Hepatocyte (in vitro differentiated cells): Measurements from ENCODE around the gene MSH5. TPM values are rescaled to one million over a fixed set of nuclear protein-coding genes. Genes with fewer than 3 reads are reported as not detected.

Experiments used
- DNase-seq: peaks from one replicate; pipeline ENCODE4 v3.0.0-alpha.2; 2016; ENCODE audit warnings: low spot score
- H2AFZ ChIP-seq: fragments of 200-600 bp; sonication (generic); 2 replicates; pipeline ENCODE4 v1.6.0; 2016; ENCODE audit warnings: antibody characterized with exemption, mild to moderate bottlenecking
- H3K27ac ChIP-seq: fragments of 200-600 bp; sonication (generic); 2 replicates; pipeline ENCODE4 v1.5.1; 2016; ENCODE audit warnings: mild to moderate bottlenecking
- H3K27me3 ChIP-seq: fragments of 200-600 bp; sonication (generic); 2 replicates; pipeline ENCODE4 v1.6.1; 2016
- H3K36me3 ChIP-seq: fragments of 200-600 bp; sonication (generic); replicated peaks from 2 replicates; pipeline ENCODE4 v1.5.1; 2016; ENCODE audit warnings: low read depth; ENCODE audit not compliant: insufficient read depth
- H3K4me1 ChIP-seq: fragments of 200-600 bp; sonication (generic); 2 replicates; pipeline ENCODE4 v1.5.1; 2016; ENCODE audit warnings: mild to moderate bottlenecking, moderate library complexity; ENCODE audit not compliant: insufficient read depth
- H3K4me2 ChIP-seq: fragments of 200-600 bp; sonication (generic); 2 replicates; pipeline ENCODE4 v1.6.0; 2016
- H3K4me3 ChIP-seq: fragments of 200-600 bp; sonication (generic); 2 replicates; pipeline ENCODE4 v1.5.1; 2016; ENCODE audit warnings: mild to moderate bottlenecking
- H3K79me2 ChIP-seq: fragments of 200-600 bp; sonication (generic); 2 replicates; pipeline ENCODE4 v1.6.0; 2017; ENCODE audit warnings: mild to moderate bottlenecking
- H3K9me2 ChIP-seq: fragments of 200-600 bp; sonication (generic); replicated peaks from 2 replicates; pipeline ENCODE4 v1.6.0; 2017; ENCODE audit warnings: mild to moderate bottlenecking; ENCODE audit not compliant: insufficient read depth
- H3K9me3 ChIP-seq: fragments of 200-600 bp; sonication (generic); 2 replicates; pipeline ENCODE4 v1.5.1; 2016; ENCODE audit warnings: low read depth, mild to moderate bottlenecking
- H4K20me1 ChIP-seq: fragments of 200-600 bp; sonication (generic); 2 replicates; pipeline ENCODE4 v1.6.0; 2016; ENCODE audit warnings: mild to moderate bottlenecking; ENCODE audit not compliant: insufficient read depth, poor library complexity, severe bottlenecking
- CTCF ChIP-seq: fragments of 200-600 bp; sonication (generic); IDR thresholded peaks from 2 replicates; pipeline ENCODE4 v1.5.1; 2016; ENCODE audit warnings: antibody characterized with exemption, mild to moderate bottlenecking; ENCODE audit not compliant: poor library complexity
- EZH2 ChIP-seq: fragments of 200-600 bp; sonication (generic); IDR thresholded peaks from 2 replicates; pipeline ENCODE4 v1.6.1; 2016; ENCODE audit warnings: antibody characterized with exemption, mild to moderate bottlenecking, borderline replicate concordance
- EZH2phosphoT487 ChIP-seq: fragments of 200-600 bp; sonication (generic); IDR thresholded peaks from one replicate; pipeline ENCODE4 v1.6.1; 2018; ENCODE audit warnings: antibody characterized with exemption, mild to moderate bottlenecking, low read depth, moderate library complexity; ENCODE audit not compliant: unreplicated experiment, severe bottlenecking
- WGBS: methylation state at CpG from one replicate; pipeline ENCODE4 v1.1.6; 2016; ENCODE audit warnings: low lambda C conversion rate; ENCODE audit errors: missing lambda C conversion rate; 5-methylcytosine and 5-hydroxymethylcytosine counted together
- polyA plus RNA-seq: library from polyadenylated mRNA; unstranded; fragments of >200 nt; fragmentation: Nextera tagmentation; extraction: Ambion mirVana; gene quantifications from 2 replicates; pipeline ENCODE4 v1.2.1, GENCODE V29; 2016
- total RNA-seq: library from RNA; depleted of rRNA; stranded (reverse); fragments of >200 nt; gene quantifications from 2 replicates; pipeline ENCODE4 v1.2.3, GENCODE V29; 2014

Gene MSH5
- total and polyA plus RNA-seq, 2 experiments from 2014 or later, result 4.9 to 6.4 TPM

GRCh38 chr6:31752739-31753319 lies 13.0 kb downstream of the MSH5 start:
- Histone ChIP-seq H3K36me3 (no peaks in the 10 kb centered on the region), H3K27ac (no peak overlapping the region), H3K27me3 (no peaks in the 10 kb centered on the region), H3K4me2 (no peak overlapping the region), H3K4me3 (no peak overlapping the region), H4K20me1 (no peaks in the 10 kb centered on the region), H3K9me2 (no peaks in the 10 kb centered on the region), H3K79me2 (no peaks in the 10 kb centered on the region), H3K9me3 (no peaks in the 10 kb centered on the region), H3K4me1 (no peaks in the 10 kb centered on the region), H2AFZ (no peak overlapping the region)
- no peak for TF ChIP-seq CTCF
- no peak for TF ChIP-seq EZH2phosphoT487
- no peak for TF ChIP-seq EZH2
- 80% methylated on average over 8 of the region's 8 CpGs for WGBS
- DNase-seq, result no peak

- DNase-seq, result no peak
- Histone ChIP-seq H3K9me3 (no peaks in the 10 kb centered on the region), H2AFZ (no peak overlapping the region), H3K36me3 (no peaks in the 10 kb centered on the region), H3K4me1 (no peaks in the 10 kb centered on the region), H3K4me3 (no peak overlapping the region), H3K4me2 (no peak overlapping the region), H3K27ac (no peak overlapping the region), H4K20me1 (no peaks in the 10 kb centered on the region), H3K27me3 (no peaks in the 10 kb centered on the region), H3K79me2 (no peaks in the 10 kb centered on the region), H3K9me2 (no peaks in the 10 kb centered on the region)
- WGBS, result 100% methylated on average over 2 of the region's 2 CpGs
- TF ChIP-seq EZH2phosphoT487, result no peak
- no peak for TF ChIP-seq EZH2
- no peak for TF ChIP-seq CTCF
Observed at GRCh38 chr6:31758281-31758680, 18.5 kb downstream of the MSH5 start.

- DNase-seq, result peak; percentile 8
- no peak overlapping the region for H3K4me3 ChIP-seq
- H2AFZ ChIP-seq, result no peak overlapping the region
- H3K27ac ChIP-seq, result no peak overlapping the region
- H3K27me3 ChIP-seq, result no peaks in the 10 kb centered on the region
- TF ChIP-seq EZH2phosphoT487, result no peak
- TF ChIP-seq EZH2, result no peak
- no peak for TF ChIP-seq CTCF
- no peaks in the 10 kb centered on the region for H3K79me2 ChIP-seq
- H3K9me3 ChIP-seq, result no peaks in the 10 kb centered on the region
- no peaks in the 10 kb centered on the region for H4K20me1 ChIP-seq
- H3K4me2 ChIP-seq, result no peak overlapping the region
- H3K36me3 ChIP-seq, result no peaks in the 10 kb centered on the region
- H3K4me1 ChIP-seq, result peaks cover 8% of the 10 kb centered on the region
- no peaks in the 10 kb centered on the region for H3K9me2 ChIP-seq
- WGBS, result 92% methylated on average over 5 of the region's 5 CpGs
Observed at GRCh38 chr6:31760790-31761189, 21.0 kb downstream of the MSH5 start.

GRCh38 chr6:31761343-31761742 lies 21.5 kb downstream of the MSH5 start:
- Histone ChIP-seq H3K4me1 (peaks cover 8% of the 10 kb centered on the region), H3K4me2 (no peak overlapping the region), H3K4me3 (no peak overlapping the region), H3K9me3 (no peaks in the 10 kb centered on the region), H3K27me3 (no peaks in the 10 kb centered on the region), H4K20me1 (no peaks in the 10 kb centered on the region), H2AFZ (no peak overlapping the region), H3K79me2 (no peaks in the 10 kb centered on the region), H3K9me2 (no peaks in the 10 kb centered on the region), H3K27ac (no peak overlapping the region), H3K36me3 (no peaks in the 10 kb centered on the region)
- 97% methylated on average over 8 of the region's 8 CpGs for WGBS
- DNase-seq, result no peak
- no peak for TF ChIP-seq CTCF
- TF ChIP-seq EZH2phosphoT487, result no peak
- no peak for TF ChIP-seq EZH2
